ENCODE results near the gene PSME1. TPM values are rescaled to one million over a fixed set of nuclear protein-coding genes. Genes with fewer than 3 reads are reported as not detected.

Gene PSME1
- total and polyA plus RNA-seq, 2 experiments from 2014 or later = 61.1 to 215 TPM

GRCh38 chr14:24137529-24138395 lies 1.8 kb downstream of the PSME1 start:
- Mint-ChIP-seq H3K4me3 (peak overlapping the region; percentile 79), H3K36me3 (ENCODE audit: low read depth) (peaks cover 36% of the 10 kb centered on the region), H3K4me1 (peaks cover 38% of the 10 kb centered on the region), H3K27ac (no peak overlapping the region), H3K9me3 (no peaks in the 10 kb centered on the region), H3K27me3 (ENCODE audit: insufficient read depth, low read depth, poor library complexity) (peaks cover 25% of the 10 kb centered on the region)
- Histone ChIP-seq H3F3A (replicated peaks; ENCODE audit: low read depth) (peaks cover 33% of the 10 kb centered on the region), H3K79me2 (replicated peaks; ENCODE audit: insufficient read depth) (peaks cover 20% of the 10 kb centered on the region), H3K4me3 (no peak overlapping the region), H3K4me1 (ENCODE audit: insufficient read depth) (peaks cover 25% of the 10 kb centered on the region), H3K4me2 (peak overlapping the region; percentile 87), H4K20me1 (replicated peaks; ENCODE audit: insufficient read depth) (peaks cover 9% of the 10 kb centered on the region), H3K27me3 (ENCODE audit: insufficient read depth) (no peaks in the 10 kb centered on the region), H3K9me2 (ENCODE audit: insufficient read depth) (no peaks in the 10 kb centered on the region), H2AFZ (no peak overlapping the region), H3K36me3 (ENCODE audit: insufficient read depth) (peaks cover 14% of the 10 kb centered on the region; the same call in 1 of the 2 replicates), H3K27ac (ENCODE audit: low read depth) (no peak overlapping the region)
- DNase-seq (ENCODE audit: low spot score) = no peak
- TF ChIP-seq ZNF331 (CRISPR knock-in tag; IDR thresholded peaks at IDR 0.05; ENCODE audit: low read depth) (no peak), POLR2AphosphoS5 (IDR thresholded peaks at IDR 0.05; ENCODE audit: low read depth) (no peak)
- ATAC-seq = no peak

- Histone ChIP-seq H3K9me2 (ENCODE audit: insufficient read depth) (no peaks in the 10 kb centered on the region), H4K20me1 (replicated peaks; ENCODE audit: insufficient read depth) (peaks cover 9% of the 10 kb centered on the region), H3K36me3 (ENCODE audit: insufficient read depth) (peaks cover 14% of the 10 kb centered on the region; the same call in 1 of the 2 replicates), H2AFZ (no peak overlapping the region), H3K4me3 (0 out of 2 replicates have a peak overlapping the region, but pooled peaks have one; percentile 99), H3K79me2 (replicated peaks; ENCODE audit: insufficient read depth) (peaks cover 20% of the 10 kb centered on the region), H3K4me1 (ENCODE audit: insufficient read depth) (peaks cover 25% of the 10 kb centered on the region), H3F3A (replicated peaks; ENCODE audit: low read depth) (peaks cover 39% of the 10 kb centered on the region), H3K4me2 (no peak overlapping the region), H3K27me3 (ENCODE audit: insufficient read depth) (no peaks in the 10 kb centered on the region), H3K27ac (ENCODE audit: low read depth) (no peak overlapping the region)
- Mint-ChIP-seq H3K9me3 (no peaks in the 10 kb centered on the region), H3K36me3 (ENCODE audit: low read depth) (peaks cover 43% of the 10 kb centered on the region), H3K27ac (no peak overlapping the region), H3K4me3 (peak overlapping the region; percentile 99), H3K4me1 (peaks cover 38% of the 10 kb centered on the region), H3K27me3 (ENCODE audit: insufficient read depth, low read depth, poor library complexity) (peaks cover 25% of the 10 kb centered on the region)
- TF ChIP-seq POLR2AphosphoS5 (IDR thresholded peaks at IDR 0.05; ENCODE audit: low read depth) (no peak; the same call in 1 of the 2 replicates), REST (IDR thresholded peaks at IDR 0.05; ENCODE audit: unreplicated experiment) (no peak), ZNF114 (CRISPR knock-in tag; IDR thresholded peaks at IDR 0.05) (no peak), JUNB (IDR thresholded peaks at IDR 0.05; ENCODE audit: unreplicated experiment) (no peak), CTCF (conservative IDR thresholded peaks at IDR 0.05; ENCODE audit: low read depth in 2 of 2) (no peak), NANOG (IDR thresholded peaks at IDR 0.05; ENCODE audit: borderline replicate concordance) (no peak), ZNF331 (CRISPR knock-in tag; IDR thresholded peaks at IDR 0.05; ENCODE audit: low read depth) (no peak)
- ATAC-seq (no peak), DNase-seq (ENCODE audit: low spot score) (no peak)
Observed at GRCh38 chr14:24138396-24139271, 2.6 kb downstream of the PSME1 start.
